GM18502 (cell line): ENCODE data around the gene MYO1A.
"Not testable (repeated sequence)": the region's sequence is repeated elsewhere in the genome, so short reads cannot be mapped to it uniquely, and the experiment has no call there.

Experiments
- ATAC-seq: cut with Tn5 transposase; IDR thresholded peaks from one replicate; pipeline ENCODE4 v1.9.1; 2021; ENCODE audit warnings: mild to moderate bottlenecking; ENCODE audit not compliant: unreplicated experiment, poor library complexity

MYO1A gene

DNA sequence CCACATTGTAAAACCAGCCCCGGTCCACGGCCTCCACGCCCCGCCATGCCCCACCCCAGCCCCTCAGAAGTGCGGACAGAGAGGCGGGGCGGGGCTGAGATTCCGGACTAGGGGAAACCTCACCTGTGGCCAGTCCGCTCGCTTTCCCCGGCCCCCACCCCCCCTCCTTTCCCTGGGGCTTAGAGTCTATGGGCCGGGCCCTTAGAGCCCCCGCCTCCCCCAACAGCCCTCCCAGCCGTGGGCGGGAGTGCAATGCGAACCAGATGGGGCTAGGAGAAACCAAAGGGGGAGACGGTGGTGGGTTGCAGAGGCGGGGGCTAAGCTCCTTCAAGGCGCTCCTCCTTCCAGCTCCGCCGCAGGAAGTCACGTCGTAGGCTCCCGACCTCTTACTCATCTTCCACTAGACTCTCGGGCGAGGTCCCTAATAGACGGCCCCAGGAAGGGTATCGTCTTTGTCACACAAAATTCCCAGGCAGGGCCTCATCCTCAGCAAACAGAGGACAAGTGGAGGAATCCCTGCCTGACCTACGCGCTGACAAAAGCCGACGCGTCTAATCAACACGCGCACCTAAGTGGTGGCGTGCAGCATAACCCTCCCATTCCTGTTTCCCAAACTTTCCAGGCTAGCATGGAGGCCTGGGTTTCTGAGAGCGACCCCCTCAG, 37.9 kb upstream of the MYO1A start:
- ATAC-seq: peak; percentile 36

GRCh38 chr12:57087010-57087690, 37.2 kb upstream of the MYO1A start:
- ATAC-seq: peak; percentile 39

DNA sequence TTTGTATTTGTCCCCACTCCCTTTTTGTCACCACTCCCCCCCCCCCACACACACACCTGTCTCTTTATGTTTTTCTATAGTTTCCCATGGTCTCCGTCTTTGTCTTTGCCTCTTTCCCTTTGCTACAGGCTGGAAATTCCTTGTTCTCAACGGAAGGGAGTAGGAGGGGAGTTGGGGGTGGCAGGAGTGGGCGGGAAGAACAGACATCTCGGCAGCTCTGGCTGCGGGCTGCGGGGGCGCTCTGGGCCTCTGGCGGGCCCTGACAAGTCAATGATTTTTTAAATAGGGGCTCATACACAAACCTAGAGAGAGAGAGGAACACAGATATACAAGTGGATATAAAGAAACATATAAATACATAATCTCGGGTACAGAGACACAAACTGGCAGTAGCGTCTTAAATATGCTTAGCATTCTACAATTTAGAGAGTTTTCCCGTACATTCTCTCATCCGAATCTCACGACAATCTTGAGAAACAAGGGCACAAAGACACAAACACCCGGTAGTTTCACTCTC, 36.6 kb upstream of the MYO1A start:
- no peak for ATAC-seq

DNA sequence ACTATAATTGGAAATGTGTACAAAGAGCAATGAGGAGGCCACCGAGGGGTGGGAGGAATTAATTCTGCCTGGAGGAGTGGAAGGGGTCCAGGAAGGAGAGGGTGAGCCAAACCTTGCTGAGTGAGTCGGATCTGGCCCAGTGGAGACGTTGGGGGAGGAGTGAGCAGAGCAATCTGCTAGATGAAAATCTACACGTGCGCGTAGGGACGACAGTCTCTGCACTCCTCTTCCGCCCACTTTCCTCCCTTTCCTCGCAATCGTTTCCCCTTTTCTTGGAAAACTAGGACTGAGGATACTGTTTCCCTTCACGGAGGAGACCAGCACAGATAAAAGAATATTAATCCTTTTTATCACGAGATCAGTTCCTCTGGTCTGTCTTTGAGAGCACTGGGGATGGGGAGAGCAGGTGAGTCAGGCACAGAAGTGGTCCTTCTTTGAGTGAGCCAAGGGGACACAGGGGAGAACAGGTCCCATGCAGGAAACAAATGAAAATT, 36.1 kb upstream of the MYO1A start:
- no peak for ATAC-seq

DNA sequence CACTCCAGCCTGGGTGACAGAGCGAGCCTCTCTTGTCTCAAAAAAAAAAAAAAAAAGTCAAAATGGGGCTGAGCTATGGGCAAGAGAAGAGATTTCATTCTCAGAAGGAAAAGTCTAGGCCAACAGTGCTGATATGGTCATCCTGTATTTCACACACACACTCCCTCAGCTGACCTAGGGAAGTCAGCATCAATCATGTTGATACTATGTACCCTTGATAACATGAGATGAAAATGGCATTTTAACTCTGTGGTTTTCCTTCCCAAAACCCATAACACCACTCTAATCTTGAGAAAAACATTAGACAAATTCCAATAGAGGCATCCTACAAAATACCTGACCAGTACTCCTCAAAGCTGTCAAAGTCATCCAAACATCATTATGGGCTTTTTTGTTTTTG, 30.9 kb upstream of the MYO1A start:
- no peak for ATAC-seq

DNA sequence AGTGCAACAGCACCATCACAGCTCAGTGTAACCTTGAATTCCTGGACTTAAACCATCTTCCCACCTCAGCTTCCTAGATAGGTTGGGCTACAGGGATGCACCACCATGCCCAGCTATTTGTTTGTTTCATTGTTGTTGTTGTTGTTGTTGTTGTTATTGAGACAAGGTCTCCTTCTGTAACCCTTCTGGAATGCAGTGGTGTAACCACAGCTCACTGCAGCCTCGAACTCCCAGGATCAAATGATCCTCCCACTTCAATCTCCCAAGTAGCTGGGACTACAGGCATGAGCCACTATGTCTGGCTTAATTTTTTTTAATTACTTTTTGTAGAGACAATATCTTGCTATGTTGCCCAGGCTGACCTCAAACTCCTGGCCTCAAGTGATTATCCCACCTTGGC, 29.9 kb upstream of the MYO1A start:
- ATAC-seq: no peak

DNA sequence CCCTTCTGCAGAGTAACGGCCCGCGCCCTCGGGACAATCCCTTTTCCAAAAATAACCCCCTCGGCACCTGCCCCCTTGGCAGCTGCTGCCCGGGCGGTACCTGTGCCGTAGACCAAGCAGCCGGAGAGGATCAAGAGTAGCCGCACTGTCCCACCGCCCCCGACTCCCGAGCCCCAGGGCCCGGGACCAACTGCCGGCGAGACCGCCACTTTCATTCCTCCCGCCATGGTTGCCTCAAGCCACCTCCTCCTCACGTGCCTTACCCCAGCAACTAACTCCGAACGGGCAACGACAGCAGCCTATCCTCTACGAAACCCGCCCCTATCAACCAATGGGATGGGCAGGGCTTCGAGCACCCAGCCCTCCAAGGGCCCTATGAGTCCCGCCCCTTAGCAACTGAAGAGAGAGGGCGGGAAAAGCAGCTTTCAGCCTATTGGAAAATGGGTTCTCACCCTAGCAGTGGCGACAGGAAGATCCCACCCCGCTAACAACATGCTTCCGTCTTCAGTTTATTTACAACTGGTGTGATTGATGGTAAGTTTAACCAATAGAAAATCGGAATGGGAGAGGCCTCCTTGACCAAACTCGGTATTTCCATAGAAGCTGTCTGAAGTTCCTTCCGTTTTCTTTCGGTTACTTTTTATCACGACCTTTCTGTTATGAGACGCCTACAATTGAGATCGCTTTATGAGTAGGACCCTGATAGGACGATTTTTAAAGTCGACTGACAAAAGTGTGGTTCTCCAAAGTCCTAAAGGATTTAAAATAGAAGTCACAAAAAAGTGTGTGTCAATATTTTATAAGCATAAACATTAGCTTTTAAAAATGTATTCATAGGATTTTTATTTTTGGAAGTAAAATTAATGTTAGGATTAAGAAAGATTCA, 28.8 kb upstream of the MYO1A start, which contains the start of gene NEMP1:
TSS of gene NEMP1 (minus strand) at position 273 of the 886 bp plus-strand sequence. CDS start at position 227, 46 bp downstream.
- peak; percentile 96 for ATAC-seq

DNA sequence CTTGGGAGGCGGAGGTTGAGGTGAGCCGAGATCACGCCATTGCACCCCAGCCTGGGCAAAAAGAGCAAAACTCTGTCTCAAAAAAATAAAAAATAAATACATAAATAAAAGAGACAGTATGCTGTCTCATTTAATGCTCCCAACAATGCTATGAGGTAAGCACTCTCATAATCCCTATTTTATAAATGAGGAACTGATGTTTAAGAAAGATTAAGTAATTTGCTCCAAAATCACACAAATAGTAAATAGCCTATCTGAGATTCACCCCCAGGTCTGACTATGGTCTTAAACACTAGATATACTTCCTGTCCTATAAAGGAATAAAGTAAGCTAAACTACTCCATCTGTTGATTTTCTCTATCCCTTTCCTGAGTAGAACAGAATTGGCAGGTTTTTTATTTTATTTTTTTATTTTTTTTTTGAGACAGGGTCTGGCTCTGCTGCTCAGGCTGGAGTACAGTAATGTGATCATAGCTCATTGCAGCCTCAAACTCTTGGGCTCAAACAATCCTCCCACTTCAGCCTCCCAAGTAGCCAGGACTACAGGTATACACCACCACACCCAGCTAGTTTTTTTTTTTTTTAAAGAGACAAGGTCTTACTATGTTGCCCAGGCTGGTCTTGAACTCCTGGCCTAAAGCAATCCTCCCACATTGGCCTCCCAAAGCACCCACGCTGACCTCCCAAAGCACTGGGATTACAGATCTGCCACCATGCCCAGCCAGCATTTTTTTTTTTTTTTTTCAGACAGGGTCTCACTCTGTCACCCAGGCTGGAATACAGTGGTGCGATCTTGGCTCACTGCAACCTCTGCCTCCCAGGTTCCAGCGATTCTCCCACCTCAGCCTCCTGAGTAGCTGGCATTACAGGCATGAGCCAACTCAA, 23.9 kb upstream of the MYO1A start:
- not testable (repeated sequence) for ATAC-seq

DNA sequence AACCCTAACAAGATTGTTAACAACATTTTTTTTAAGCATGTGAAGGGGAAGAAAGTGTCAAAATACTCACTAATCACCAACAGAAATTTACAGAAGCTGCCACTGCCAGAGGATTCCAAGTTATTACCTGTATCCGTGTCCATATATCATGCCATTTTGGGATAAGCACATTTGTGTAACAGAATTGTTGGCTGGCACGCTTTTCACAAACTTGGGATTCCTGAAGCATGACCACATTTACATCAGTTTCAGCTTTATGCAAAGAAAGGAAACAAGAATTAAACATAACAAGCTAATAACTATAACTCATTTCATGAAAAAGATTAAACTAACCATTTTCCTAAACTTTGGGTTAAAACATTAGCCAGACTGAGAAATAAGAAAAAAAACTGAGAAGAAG, 22.7 kb upstream of the MYO1A start:
- no peak for ATAC-seq

GRCh38 chr12:57069523-57069922, 19.6 kb upstream of the MYO1A start:
- ATAC-seq: peak; percentile 81

DNA sequence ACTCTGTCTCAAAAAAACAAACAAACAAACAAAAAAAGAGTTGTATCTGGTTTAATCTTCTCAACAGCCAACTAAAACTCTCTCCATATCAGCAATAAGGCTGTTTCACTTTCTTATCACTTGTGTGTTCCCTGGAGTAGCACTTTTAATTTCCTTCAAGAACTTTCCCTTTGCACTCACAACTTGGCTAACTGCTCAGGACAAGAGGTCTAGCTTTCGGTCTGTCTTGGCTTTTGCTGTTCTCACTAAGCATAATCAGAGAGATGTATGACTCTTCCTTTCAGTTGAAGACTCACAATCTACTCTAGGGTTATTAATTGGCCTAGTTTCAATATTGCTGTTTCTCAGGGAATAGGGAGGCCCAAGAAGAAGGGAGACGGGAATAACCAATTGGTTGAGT, 16.3 kb upstream of the MYO1A start:
- no peak for ATAC-seq

GRCh38 chr12:57063991-57064685, 14.2 kb upstream of the MYO1A start:
- peak; percentile 81 for ATAC-seq

DNA sequence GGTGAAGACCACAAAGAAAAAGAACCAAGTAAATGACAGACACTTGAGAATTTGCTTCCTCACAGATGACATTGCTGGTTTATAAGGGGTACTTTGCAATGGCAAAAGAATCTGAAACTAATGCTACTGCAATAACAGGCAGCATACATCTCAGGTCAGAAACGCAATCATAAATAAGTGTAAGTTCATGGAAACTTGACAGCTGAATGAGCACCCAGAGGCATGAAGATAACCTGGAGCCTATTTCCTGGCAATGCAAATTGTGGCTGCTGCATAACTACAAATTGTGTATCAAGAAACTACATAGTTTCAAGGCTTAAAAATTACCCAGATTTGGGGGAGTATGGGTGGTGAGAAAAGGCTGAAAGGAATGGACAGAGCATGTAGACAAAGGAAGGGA, 8.5 kb upstream of the MYO1A start:
- peak; percentile 42 for ATAC-seq

- ATAC-seq: no peak
Observed at GRCh38 chr12:57057067-57057751, 7.3 kb upstream of the MYO1A start.

DNA sequence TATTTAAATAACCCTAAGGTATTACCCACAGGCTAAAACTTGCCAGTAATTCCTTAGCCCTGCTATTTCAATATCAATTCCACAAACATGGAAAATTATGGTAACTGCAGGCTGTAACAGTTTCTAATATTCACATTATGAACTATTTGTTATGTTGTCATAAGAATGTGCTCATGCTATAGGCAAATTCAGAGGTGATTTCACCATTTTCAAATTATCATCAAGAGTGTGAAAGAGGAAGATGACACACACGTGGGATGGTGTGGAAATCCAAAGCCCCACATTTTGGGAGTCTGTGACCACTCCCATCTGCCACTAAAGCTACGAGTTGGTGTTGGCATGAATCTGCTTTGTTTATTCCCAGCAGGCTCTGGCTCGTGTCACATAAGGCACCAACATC, 5.9 kb upstream of the MYO1A start:
- no peak for ATAC-seq

GRCh38 chr12:57053901-57054300, 4.0 kb upstream of the MYO1A start:
- ATAC-seq: not testable (repeated sequence)

DNA sequence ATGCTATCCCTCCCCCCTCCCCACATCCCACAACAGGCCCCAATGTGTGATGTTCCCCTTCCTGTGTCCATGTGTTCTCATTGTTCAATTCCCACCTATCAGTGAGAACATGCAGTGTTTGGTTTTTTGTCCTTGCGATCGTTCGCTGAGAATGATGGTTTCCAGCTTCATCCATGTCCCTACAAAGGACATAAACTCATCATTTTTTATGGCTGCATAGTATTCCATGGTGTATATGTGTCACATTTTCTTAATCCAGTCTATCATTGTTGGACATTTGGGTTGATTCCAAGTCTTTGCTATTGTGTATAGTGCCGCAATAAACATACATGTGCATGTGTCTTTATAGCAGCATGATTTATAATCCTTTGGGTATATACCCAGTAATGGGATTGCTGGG, 3.2 kb upstream of the MYO1A start:
- not testable (repeated sequence) for ATAC-seq

GRCh38 chr12:57051011-57051410, 1.1 kb upstream of the MYO1A start:
- ATAC-seq: no peak

- no peak for ATAC-seq
Observed at GRCh38 chr12:57049119-57049446, 846 bp downstream of the MYO1A start.
